Activated CD4-positive, alpha-beta T cell treated with anti-CD3 and anti-CD28 coated beads for 4 hours (primary cell): ENCODE results near the gene PTOV1.

ENCODE experiments used
- DNase-seq, 2 donors: peaks; one replicate each; pipeline ENCODE4 v3.0.0-alpha.2; 2020

Gene PTOV1

GRCh38 chr19:49850487-49851342, at the start of gene PTOV1:
Gene PTOV1 (plus strand): TSS chr19:49851159.
- DNase-seq = peak; percentile 85 to 87

GRCh38 chr19:49801401-49801888, 49.5 kb upstream of the PTOV1 start:
- DNase-seq = no peak

- DNase-seq = no peak
These were observed 48.8 kb upstream of the PTOV1 start for GRCh38 chr19:49801966-49802661.

- DNase-seq = no peak
These were observed 48.0 kb upstream of the PTOV1 start for GRCh38 chr19:49802836-49803528.

- no peak for DNase-seq
These were observed 47.5 kb upstream of the PTOV1 start for GRCh38 chr19:49803529-49803856.

- no peak for DNase-seq
These were observed 44.9 kb upstream of the PTOV1 start for GRCh38 chr19:49805822-49806619.

GRCh38 chr19:49806620-49806959, 44.4 kb upstream of the PTOV1 start:
- DNase-seq = no peak

GRCh38 chr19:49807058-49807903, 43.7 kb upstream of the PTOV1 start:
- DNase-seq = no peak

- DNase-seq = no peak
These were observed 42.9 kb upstream of the PTOV1 start for GRCh38 chr19:49807904-49808675.

GRCh38 chr19:49808711-49809159, 42.2 kb upstream of the PTOV1 start:
- DNase-seq = peak; percentile 88

- peak; percentile 46 to 51 for DNase-seq
These were observed 41.6 kb upstream of the PTOV1 start for GRCh38 chr19:49809160-49809940.

- no peak for DNase-seq
These were observed 41.0 kb upstream of the PTOV1 start for GRCh38 chr19:49809941-49810389.

- DNase-seq = no peak
These were observed 39.6 kb upstream of the PTOV1 start for GRCh38 chr19:49811328-49811727.

GRCh38 chr19:49812452-49812996, 38.4 kb upstream of the PTOV1 start:
- DNase-seq = no peak

GRCh38 chr19:49812997-49813861, 37.7 kb upstream of the PTOV1 start, which contains the start of gene FUZ:
Gene FUZ (minus strand): TSS chr19:49813292. CDS start chr19:49813106, 186 bp downstream.
- peak; percentile 87 to 88 for DNase-seq

- no peak for DNase-seq
These were observed 36.9 kb upstream of the PTOV1 start for GRCh38 chr19:49814010-49814409.

GRCh38 chr19:49816590-49816989, 34.4 kb upstream of the PTOV1 start:
- no peak for DNase-seq

- peak; percentile 85 to 86 for DNase-seq
These were observed 32.9 kb upstream of the PTOV1 start, which contains the start of gene MED25 for GRCh38 chr19:49817964-49818648. Gene MED25 (plus strand): TSS chr19:49818289. CDS start chr19:49818342, 53 bp downstream.
